ENCODE results near the gene THOC2.
"Not testable (repeated sequence)": the region's sequence is repeated elsewhere in the genome, so short reads cannot be mapped to it uniquely, and the experiment has no call there.

THOC2 gene, protein sequence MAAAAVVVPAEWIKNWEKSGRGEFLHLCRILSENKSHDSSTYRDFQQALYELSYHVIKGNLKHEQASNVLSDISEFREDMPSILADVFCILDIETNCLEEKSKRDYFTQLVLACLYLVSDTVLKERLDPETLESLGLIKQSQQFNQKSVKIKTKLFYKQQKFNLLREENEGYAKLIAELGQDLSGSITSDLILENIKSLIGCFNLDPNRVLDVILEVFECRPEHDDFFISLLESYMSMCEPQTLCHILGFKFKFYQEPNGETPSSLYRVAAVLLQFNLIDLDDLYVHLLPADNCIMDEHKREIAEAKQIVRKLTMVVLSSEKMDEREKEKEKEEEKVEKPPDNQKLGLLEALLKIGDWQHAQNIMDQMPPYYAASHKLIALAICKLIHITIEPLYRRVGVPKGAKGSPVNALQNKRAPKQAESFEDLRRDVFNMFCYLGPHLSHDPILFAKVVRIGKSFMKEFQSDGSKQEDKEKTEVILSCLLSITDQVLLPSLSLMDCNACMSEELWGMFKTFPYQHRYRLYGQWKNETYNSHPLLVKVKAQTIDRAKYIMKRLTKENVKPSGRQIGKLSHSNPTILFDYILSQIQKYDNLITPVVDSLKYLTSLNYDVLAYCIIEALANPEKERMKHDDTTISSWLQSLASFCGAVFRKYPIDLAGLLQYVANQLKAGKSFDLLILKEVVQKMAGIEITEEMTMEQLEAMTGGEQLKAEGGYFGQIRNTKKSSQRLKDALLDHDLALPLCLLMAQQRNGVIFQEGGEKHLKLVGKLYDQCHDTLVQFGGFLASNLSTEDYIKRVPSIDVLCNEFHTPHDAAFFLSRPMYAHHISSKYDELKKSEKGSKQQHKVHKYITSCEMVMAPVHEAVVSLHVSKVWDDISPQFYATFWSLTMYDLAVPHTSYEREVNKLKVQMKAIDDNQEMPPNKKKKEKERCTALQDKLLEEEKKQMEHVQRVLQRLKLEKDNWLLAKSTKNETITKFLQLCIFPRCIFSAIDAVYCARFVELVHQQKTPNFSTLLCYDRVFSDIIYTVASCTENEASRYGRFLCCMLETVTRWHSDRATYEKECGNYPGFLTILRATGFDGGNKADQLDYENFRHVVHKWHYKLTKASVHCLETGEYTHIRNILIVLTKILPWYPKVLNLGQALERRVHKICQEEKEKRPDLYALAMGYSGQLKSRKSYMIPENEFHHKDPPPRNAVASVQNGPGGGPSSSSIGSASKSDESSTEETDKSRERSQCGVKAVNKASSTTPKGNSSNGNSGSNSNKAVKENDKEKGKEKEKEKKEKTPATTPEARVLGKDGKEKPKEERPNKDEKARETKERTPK (N-terminal part only)

DNA sequence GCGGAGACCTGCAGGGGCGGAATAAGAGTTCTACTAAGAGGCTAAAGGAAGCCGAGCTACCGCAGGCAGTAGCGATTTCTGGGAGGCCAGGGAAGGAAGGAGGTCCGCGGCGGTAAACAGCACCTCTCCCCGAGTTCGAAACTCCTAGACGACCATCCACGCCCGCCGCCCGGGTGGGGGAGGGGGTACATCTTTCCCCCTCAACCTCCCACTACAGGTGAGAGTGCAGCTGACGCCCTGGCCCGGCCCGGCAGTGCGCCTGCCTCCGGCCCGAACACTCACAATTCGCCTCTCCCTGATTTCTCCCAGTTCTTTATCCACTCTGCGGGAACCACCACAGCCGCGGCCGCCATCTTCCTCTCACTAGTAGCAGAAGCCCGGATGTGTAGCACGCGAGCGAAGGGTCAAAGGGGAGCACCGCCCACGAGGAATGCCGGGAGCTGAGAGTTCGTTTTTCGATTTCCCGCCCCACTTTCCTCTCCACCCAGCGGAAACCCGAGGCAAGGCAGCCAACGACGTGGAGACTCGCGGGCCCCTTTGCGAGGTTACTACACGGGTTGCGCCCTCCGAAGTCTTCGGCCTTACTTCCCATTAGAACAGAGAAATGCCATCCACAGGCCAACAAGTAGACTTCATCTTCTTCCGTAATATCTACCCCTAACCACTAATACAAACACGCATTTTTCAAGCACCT, at the start of gene THOC2:
TSS of gene THOC2 (minus strand) at position 383 of the 694 bp plus-strand sequence. CDS start at position 353, 30 bp downstream.
- peak; percentile 68 for DNase-seq (ENCODE audit: low read depth)

DNA sequence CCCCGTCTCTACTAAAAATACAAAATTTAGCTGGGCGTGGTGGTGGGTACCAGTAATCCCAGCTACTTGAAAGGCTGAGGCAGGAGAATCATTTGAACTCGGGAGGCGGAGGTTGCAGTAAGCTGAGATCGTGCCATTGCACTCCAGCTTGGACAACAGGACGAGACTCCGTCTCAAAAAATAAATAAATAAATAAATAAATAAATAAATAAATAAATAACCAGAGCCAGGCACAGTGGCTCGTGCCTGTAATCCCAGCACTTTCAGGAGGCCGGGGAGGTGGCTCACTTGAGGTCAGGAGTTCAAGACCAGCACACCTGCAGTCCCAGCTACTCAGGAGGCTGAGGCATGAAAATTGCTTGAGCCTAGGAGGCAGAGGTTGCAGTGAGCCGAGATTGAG, 48.9 kb upstream of the THOC2 start:
- DNase-seq (ENCODE audit: low read depth): not testable (repeated sequence)

DNA sequence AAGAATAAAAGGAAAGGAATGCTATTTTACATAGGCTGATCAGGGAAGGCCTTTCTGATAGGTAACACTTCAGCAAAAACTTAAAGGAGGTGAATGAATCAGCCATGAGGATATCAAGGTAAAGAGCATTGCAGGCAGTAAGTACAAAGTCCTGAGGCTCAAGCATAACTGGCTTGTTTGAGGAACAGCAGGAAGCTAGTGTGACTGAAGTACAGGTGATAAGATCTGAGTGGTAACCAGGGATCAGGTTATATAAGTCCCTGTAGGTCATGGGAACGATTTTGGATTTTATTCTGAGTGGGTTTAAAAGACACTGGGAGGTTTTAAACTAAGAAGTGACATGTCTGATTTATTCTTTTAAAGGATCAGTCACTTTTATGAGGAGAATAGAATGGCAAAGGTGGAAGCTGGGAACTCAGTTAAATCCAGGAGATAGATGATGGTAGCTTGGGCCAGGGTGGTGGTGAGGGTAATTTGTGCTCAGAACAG, 47.1 kb upstream of the THOC2 start:
- no peak for DNase-seq (ENCODE audit: low read depth)

DNA sequence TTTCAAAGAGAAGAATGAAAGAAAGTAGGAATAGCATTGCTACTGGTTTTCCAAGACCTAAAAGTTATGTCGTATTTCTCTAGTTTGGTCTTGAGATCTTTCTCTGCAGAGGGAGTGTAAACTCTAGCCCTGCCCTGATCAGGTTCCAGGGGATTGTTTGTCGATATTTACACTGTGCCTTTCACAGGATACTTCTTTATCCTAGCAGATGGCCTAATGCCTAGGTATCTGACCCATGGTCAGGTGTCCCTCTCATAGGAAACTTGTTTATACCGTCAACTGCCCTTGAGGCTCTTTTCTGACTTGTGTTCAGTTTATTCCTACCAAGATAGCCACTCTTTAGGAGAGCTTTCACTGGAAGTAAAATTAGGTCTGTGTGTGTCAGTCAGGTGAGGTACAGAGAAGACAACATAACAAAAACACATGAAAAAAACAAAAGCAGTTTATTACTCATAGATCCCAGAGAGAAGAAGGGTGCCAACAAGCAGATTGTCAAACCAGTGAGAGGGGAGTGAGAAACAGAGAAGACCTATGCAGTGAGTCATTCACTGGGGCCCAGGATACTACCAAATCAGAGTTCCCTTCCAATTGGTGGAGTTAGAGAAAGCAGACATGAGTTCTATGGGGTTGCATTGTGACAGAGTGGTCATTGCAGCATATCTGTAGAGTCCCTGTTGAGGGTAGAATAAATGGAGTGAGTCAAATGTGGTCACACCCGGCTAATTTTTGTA, 40.6 kb upstream of the THOC2 start:
- no peak for DNase-seq (ENCODE audit: low read depth)

DNA sequence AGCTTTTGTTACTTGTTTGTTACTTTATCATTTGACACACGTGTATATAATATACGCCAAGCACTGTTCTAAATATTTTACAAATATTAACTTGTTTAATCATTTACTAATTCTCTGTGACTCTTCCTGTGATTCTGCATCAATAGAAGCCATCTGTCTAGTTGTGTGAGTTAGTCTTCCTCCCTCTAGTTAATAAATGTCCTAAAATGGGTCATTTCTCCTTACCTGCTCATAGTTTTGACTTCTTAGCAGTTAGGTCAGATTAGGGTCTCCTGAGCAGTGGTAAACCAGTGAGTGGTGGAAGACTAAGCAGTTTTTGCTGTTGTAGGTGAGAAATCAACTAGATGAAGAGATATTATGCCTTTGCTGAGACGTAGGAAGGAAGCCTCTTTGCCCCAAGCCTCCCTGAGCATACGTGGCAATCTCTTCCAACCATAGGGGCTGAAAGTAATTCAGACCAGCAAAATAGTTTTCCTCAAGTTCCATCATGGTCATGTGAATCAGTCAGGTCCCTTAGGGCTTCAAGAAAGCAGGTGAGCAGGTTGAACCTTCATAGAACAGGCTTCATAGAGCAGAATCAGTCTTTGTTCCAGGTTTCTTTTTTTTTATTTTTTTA, 38.7 kb upstream of the THOC2 start:
- DNase-seq (ENCODE audit: low read depth): no peak

DNA sequence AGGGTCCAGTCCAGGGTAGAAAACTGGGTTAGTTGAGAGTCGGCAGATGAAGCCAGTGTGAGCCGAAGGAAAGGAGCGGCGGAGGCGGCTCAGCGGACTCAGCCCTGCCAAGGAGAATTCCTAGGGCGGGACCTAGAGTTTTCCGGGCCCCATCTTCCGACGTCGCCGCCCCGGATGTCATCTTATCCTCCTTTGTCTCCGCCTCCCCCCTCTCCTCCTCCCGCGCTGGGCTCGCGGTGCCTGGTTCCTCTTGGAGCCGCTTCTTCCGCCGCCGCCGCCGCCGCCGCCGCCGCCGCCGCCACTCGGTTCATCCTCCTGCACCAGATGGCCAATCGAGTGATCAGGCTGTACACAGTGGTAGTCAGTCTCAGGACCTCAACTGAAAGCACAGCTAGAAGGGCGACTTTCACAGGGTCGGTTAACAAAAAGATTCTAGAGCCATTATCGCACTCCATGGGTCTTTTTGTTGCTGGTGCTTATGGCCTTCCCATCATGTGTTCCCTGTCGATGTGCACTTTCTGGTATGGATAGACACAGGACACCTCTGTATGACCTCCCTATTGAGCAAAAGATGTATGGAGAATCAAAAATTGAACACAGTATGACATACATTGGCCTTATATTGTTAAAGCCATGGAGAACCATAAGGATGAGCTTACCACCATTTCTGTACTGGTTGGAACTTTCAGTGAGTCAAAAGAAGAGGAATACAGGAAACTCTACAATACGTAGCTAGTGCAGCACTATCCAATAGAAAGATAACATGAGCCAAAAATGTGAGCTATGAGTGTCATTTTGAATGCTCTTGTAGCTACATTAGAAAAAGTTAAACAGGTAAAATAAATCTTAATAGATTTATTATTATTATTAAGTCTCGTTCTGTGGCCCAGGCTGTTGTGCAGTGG, 32.4 kb upstream of the THOC2 start:
- peak; percentile 45 for DNase-seq (ENCODE audit: low read depth)

DNA sequence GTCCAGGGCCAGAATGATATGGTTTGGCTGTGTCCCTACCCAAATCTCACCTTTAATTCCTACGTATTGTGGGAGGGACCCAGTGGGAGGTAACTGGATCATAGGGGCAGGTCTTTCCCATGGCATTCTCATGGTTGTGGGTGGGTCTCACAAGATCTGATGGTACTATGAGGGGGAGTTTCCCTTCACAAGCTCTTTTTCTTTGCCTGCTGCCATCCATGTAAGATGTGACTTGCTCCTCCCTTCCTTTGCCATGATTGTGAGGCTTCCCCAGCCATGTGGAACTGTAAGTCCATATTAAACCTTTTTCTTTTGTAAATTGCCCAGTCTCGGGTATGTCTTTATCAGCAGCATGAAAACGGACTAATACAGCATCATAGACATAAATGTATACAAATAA, 27.0 kb upstream of the THOC2 start:
- not testable (repeated sequence) for DNase-seq (ENCODE audit: low read depth)

DNA sequence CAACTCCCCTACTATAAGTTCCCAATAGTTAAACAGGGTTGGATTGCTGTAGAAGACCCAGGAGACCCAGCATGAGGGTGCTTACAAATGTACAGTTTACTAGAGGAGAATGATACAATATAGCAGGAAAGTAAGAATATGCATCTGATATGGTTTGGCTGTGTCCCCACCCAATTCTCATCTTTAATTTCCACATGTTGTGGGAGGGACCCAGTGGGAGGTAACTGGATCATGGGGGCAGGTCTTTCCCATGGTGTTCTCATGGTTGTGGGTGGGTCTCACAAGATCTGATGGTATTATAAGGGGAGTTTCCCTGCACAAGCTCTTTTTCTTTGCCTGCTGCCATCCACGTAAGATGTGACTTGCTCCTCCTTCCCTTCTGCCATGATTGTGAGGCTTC, 24.9 kb upstream of the THOC2 start:
- DNase-seq (ENCODE audit: low read depth): not testable (repeated sequence)

DNA sequence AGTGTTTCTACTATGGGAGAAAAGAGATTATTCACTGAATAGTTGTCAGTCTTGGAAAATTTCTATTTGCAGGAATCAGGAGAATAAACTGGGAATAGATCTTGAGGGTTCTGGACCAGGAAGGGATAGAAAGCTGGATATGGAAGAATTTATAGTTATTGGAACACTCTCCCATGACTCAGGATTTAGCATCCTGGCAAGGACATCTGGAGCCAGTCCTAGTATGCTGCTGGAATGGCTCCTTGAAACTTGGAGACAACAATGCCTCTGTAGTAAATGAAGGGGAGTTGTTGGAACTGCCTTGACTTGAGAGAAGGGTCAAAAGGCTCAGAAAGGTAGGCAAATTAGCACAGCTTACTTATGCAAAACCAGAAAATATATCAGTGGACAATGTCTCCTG, 23.5 kb upstream of the THOC2 start:
- DNase-seq (ENCODE audit: low read depth): no peak

DNA sequence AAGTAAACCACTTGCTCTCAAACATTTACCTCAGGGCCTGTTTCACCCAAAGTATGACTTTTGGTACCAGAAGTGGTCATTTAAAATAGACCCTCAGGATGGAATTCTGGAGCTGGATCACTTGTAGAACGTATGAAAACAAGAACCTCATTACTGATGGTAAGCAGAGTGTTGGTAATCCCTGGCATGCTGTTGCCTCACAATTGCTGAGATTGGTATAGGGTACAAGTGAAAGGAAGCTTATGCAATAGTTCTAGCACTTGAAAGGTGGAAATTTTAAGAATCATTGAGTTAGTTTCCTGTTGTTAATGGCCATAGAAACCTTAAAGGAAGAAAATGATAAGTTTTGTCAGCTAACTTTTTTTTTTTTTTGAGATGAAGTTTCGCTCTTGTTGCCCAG, 22.3 kb upstream of the THOC2 start:
- DNase-seq (ENCODE audit: low read depth): no peak

DNA sequence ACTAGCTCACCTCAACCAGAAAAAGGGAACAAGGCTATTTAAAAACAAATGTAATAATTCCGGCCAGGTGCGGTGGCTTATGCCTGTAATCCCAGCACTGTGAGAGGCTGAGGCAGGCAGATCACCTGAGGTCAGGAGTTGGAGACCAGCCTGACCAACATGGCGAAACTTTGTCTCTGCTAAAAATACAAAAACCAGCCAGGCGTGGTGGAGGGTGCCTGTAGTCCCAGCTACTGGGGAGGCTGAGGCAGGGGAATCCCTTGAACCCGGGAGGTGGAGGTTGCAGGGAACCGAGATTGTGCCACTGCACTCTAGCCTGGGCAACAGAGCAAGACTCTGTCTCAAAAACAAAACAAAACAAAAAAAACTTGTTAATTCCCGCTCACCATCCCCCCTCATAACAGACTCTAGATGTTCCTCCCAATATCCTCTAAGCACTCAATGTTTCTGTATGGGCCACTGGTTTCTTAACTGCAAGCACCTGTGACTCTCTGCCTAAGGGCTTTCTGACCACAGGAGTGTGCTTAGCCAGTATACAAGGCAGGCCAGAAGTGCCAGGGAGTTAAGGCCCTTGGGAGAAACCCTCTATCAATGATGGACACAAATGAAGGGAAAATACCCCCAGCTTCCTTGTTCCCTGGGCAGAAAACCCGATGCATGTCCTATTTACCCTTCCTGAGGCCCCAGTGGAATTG, 21.0 kb upstream of the THOC2 start:
- no peak for DNase-seq (ENCODE audit: low read depth)

DNA sequence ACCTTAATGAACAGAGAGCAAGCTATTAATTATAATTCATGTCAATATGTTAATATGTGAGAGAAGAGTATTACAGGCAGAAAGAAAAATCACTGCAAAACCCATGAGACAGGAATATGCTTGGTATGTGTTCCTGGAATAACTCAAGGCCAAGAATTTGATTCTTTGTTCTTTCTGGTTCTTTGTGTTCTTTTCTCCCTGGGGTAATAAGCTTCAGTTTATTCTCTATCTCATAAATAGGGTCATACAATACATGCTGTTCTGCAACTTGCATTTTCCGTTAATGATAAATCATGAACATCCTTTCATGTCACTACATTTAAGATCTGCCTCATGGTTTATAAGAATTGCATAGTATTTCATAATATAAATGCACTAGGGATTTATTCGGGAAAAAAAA, 16.8 kb upstream of the THOC2 start:
- DNase-seq (ENCODE audit: low read depth): no peak

DNA sequence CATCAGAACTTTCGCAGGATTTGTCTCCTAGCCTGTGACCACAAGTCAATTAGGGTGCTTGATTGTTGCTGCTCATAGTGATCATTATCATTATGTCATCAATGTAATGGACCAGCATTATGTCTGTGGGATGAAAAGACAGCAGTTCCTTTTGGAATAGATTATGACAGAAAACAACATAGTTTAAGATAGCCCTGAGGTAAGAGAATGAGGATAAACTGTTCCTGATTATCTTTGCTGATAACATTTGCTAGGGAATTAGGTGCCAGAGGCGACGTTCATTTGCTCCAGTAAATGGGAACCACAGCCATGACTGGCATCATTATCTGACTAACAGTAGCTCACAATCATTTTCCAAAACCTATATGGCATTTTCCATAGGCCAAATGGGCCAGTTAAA, 12.7 kb upstream of the THOC2 start:
- DNase-seq (ENCODE audit: low read depth): no peak

DNA sequence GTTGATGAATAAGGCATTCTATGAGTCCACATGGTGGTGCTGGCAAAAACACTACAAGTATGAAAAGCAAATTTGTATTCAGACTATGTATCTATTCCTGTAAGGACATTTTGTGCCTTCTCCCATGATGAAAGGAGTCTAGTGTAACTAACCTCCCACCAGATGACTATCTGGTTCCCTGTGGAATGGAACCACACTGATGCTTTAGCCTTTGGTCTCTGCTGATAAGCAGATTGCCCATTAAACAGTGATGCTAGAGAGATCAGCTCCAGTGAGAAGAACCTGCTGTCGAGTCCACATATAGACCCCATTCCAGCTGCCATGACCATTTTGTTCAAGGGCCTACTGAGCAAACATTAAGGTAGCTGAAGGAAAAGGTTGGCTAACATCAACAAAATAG, 10.5 kb upstream of the THOC2 start:
- DNase-seq (ENCODE audit: low read depth): no peak

DNA sequence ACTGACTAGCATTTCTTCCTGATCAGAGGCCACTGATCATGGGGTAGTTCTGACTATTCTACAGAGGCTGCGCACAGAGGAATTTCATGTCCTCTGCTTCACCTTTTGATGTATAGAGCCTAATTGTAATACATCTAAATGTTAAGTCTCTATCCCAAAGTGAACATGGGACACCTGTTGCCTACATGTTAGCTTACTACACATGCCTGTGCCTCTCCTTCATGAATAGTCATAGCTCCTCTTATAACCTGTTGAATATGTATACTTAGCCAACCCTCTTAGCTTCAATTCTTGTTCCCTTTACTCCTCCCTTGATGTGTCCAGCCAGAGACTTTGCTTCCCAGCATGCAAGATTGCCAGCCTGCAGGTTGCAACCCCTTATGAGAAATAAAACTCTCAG, 9.6 kb upstream of the THOC2 start:
- no peak for DNase-seq (ENCODE audit: low read depth)

DNA sequence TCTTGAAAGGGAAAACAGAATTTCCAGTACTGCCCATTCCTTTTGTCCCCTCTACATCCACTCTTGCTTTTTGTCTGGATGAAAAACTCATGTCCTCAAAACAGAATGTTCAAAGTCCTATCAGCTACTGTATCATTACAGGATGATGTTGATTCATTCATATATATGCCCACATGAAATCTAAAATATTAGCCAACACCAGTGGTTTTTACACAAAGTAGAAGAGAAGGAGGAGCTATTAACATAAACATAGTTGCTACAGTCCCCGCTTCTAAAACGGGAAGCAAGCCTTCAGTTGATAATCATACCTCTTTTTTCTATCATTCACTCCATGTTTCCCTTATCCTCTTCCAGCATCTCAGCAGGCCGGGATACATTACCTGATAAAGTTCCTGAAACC, 7.7 kb upstream of the THOC2 start:
- no peak for DNase-seq (ENCODE audit: low read depth)

DNA sequence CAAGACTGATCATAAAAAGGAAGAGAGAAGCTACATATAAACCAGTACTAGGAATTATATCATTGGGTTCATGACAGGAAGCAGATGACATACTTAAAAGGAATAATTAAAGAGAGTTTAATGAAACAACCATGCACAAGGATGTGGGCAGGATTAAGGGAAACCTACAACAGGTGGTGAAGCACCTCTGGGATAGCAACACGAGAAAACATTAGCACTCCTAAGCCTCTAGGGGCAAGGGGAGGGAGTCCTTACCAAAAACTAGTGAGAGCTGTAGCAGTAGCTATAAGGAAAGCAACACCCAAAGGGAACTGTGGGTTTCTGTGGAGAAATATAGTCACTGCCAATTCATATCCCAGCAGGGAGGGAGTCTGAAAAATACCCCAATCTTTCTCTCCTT, 7.2 kb upstream of the THOC2 start:
- no peak for DNase-seq (ENCODE audit: low read depth)

DNA sequence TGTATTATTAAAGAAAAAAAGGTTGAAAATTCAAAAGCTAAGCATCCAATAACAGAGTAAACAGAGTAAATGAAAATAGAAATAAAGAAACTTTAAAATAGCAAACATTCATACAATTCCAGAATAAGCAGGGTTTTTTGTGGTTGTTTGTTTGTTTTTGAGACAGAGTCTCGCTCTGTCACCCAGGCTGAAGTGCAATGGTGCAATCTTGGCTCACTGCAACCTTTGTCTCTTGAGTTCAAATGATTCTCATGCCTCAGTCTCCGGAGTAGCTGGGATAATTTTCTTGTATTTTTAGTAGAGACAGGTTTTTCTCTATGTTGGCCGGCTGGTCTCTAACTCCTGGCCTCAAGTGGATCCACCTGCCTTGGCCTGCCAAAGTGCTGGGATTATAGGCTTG, 6.6 kb upstream of the THOC2 start:
- no peak for DNase-seq (ENCODE audit: low read depth)
